GM18867 (cell line): ENCODE measurements around the gene CDC5L.
A peak's percentile ranks its signal among the peaks of the same experiment; 100 is the strongest.

Source experiments
- ATAC-seq: cut with Tn5 transposase; IDR thresholded peaks from one replicate; pipeline ENCODE4 v1.9.1; 2021; ENCODE audit warnings: mild to moderate bottlenecking, moderate library complexity; ENCODE audit not compliant: unreplicated experiment

CDC5L gene

DNA sequence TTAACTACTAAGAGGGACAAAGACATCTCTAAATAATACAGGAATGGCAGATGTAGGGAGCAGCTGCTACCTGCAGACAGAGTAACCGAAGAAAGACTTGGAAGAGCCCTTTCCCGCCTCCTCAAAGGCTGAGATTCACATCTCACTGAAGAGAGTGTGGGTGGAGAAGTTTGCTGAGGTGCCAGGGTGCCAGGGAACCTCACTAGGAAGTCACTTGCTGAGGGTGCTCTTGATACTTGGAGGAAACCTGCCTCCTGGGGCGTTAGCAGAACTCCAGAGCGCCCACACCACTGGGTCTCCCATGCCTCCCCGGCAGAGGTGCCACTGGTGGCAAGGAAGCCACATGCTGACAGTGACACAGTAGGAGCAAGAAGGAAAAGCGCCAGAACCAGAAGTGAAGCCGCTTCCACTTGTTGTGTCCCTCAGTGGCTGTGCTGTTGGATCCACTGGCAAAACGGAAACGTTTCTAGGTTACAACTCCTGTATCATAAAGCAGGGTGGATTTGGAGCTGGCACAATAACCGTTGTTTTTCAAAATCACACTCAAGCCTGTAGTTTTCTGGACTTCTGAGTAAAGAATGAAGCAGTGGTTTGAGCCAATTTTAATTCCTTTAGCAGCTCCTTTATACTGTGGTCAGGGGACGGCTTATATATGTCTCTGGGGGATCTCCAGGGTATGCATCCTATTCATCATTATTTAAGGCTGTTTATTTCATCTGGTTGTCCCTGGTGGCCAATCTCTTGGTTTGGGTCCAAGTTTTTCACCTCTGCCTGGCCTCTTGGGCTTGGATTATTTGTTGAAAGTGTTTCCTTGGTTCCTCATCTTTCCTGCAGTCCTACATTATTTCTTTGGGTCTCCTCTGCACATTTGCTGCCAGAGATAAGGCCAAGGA is 64.5 kb downstream of the CDC5L start:
- ATAC-seq, result no peak

DNA sequence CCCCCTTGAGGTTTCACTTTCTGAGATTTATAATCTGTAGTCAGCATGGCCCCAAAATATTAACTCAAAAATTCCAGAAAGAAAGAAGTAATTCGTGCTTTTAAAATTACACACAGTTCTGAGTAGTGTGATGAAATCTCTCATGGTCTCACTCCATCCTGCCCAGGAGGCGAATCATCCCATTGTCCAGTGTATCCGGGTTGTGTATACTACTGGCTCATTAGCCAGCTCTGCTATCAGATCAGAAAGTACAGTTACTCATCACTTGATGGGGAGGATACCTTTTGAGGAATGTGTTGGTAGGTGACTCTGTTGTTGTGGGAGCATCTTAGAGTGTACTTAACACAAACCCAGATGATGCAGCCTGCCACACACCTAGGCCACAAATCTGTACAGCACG is 65.2 kb downstream of the CDC5L start:
- no peak for ATAC-seq

DNA sequence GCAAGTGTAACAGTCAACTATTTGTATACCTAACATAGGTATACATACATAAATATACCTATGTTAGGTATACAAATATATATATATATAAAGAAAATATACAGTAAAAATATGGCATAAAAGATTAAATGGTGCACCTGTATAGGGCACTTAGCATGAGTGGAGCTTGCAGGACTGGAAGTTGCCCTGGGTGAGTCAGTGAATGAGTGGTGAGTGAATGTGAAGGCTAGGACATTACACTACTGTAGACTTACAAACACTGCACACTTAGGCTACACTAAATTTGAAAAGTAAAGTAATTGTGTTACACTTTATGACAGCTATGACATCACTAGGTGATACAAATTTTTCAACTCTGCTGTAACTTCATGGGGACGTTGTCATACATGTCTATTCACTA is 65.6 kb downstream of the CDC5L start:
- no peak for ATAC-seq

DNA sequence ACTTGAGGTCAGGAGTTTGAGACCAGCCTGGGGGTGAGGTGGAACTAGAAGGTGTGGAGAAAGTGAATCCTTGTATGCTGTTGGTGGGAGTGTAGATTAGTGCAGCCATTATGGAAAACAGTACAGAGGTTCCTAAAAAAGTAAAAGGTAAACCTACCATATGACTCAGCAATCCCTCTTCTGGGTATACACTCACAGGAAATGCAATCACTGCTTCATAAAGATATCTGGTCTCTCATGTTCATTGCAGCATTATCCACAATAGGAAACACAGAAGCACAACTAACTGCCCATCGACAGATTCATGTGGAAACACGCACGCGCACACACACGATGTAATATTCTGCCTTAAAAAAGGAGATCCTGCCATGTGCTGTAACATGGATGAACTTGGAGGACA is 66.7 kb downstream of the CDC5L start:
- ATAC-seq, result no peak

DNA sequence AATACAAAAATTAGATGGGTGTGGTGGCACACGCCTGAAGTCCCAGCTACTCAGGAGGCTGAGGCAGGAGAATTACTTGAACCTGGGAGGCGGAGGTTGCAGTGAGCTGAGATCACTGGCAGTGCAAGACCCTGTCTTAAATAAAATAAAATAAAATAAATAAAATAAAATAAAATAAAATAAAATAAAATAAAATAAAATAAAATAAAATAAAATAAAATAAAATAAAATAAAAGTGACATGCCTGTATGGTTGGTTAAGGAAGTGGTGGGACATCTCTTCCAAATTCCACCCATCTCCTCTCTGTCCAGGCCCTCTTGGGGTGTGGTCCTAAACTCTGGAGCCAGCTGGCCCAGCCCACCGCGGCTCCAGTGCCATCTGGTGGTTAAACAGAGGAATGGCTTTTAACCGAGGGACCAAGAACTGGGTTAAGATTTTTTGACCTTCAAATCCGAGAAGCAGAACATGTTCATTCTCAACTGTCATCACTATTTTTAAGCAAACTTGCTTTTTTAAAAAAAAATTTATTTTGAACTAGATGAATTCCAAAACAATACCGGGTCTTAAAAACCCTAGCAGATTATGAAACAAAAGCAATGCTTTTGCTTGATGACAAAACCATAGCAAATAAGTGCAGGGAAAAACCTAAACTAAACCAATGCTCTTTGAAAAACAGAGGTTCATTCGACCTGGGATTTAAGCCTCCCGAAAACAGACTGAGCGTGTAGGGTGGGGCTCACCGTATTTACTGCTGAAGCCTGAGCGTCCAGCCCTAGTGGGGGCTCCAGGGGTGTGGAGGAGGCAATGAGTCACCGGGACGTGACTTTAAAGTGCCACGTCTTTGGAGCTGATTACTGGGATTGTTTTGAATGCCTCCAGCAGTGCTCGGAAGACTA is 68.8 kb downstream of the CDC5L start:
- peak; percentile 67 for ATAC-seq

DNA sequence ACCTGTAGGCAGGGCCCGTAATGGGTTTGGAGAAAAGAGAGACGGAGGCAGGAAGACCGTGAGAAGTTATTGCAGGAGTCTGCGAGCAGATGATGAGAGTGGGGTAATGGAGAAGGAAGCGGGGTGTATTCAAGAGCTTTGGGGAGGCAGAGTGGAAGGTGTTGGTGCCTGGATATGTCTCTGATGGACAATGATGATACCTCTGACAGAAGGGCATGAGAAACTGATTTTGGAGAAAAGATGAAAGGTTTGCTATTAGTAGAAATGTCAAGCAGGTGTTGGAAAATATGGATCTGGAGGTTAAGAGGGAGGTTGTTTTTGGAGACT is 69.4 kb downstream of the CDC5L start:
- no peak for ATAC-seq

DNA sequence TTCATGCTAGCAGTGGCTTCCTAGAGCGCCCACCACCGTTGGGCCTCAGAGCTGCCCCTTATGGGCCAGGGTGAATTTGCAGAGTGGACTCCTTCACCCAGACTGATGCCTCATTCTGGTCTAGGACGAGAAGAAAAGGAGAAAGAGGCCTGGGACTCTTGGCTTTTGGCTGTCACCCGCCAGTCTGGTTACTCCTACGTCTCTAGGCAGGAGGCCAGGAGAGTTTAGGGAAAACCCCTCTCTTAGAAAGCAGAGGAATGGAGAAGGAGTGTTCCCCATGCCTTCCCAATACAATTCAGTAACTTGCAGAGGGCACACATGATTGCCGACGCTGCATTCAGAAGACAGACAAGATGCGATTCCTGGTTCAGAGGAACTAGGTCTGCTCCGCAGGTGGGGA is 70.1 kb downstream of the CDC5L start:
- no peak for ATAC-seq

DNA sequence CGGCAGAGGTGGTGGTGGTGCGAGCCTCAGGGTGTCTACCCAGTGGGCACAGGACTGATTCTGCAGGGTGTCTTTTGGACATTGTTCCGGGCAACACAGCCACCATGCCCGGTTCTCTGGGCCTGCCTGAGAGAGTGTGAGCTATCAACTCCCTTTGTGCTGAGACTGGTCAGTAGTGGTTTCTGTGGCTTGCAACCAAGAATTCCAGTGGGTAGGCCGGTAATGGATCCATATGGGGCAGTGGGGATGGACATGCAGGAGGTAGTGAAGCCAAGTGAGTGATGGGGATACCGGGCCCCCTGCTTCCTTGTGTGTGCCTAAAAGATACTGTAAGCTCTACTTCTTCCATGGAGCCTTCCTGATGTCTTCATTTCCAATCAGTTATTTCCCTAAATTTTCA is 71.0 kb downstream of the CDC5L start:
- ATAC-seq, result no peak

DNA sequence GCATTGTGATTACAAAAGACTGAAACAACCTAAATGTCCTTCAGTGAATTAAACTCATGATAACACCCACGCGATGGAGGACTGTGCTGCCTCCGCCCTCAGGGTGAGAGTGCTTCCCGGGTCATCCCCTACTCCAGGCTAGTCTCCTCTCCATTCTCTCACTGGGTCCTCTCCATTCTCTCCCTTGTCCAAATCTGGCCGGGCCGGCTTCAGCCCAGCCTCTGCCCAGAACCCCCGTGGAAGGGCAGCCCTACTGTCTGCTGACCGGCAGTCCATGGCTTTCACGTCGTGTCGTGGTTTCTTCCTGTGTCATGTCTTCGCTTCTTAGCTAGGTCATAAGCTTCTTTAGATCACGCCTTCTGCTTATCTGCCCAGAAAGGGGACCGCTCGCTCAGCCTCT is 74.8 kb downstream of the CDC5L start:
- ATAC-seq, result no peak

DNA sequence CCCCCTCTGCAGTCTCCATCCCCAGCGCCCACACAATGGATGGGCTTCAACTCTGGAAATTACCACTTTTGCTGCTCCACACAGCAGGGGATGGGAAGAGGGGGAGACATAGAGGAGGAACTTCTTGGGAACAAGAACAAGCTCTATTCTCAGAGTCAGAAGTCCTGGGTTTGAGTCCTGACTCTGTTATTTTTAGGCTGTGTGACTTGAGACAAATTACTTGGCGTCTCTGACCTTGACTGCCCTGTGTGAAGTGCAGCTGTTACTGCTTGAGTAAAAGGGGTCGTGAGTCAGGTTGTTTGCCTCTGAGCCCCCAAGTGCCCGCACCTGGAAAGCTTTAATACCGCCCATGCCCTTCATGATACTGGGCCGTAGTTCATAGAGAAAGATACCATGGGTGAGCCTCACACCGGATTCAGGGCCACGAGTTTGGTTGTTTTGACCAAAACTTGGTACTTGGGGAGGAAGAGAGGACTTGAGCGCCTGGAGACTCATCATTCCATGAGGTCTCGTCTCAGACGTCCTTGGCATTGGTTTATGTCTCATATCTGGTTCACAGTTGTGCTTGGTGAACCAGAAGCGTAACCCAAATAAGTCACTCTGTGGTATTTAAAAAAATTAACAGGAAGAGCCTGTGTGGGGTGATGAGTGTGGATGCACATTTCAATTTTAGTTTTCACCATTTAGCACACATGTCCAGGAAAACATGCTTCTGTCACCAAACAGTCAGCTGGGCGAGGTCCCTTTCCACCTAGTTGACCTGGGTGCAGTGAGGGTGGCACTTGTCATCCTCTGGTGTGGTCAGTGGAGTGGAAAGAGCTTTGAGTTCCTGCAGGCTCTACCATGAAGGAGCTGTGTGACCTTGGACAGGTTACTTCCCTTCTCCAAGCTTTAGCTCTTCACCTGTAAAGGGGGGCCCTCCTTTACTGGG is 75.6 kb downstream of the CDC5L start:
- ATAC-seq, result no peak

DNA sequence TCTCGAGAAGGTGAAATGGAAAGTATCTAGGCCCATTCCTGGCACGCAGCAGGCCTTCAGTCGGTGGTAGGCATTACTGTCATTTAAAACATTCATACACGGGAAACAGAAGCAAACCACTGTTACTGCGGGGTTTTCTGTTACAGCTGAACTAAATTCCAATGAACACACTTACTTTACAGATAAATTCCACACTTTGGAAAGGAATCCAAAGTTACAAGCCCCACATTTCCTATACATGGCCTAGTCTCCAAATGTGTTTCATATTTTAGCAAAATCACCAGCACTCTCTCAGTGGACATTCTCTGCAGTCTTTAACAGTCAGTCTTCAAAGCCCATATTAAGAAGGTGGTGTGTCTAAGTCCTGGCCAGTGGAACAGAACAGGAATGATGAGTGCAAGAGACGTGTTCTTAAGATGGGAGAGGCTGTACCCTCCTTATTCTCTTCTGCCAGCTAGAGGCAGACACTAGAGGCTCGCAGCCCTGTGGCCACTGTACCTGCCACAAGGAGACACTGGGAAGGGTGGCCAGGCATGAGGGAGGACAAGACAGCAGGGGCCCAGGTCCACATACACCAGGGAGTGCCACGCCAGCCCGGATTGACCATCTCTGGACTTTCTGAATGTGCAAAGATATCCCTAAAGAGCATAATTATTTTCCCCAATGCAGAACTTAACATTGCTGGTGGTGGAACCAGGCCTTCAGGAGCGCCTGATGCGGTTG is 76.4 kb downstream of the CDC5L start:
- no peak for ATAC-seq

DNA sequence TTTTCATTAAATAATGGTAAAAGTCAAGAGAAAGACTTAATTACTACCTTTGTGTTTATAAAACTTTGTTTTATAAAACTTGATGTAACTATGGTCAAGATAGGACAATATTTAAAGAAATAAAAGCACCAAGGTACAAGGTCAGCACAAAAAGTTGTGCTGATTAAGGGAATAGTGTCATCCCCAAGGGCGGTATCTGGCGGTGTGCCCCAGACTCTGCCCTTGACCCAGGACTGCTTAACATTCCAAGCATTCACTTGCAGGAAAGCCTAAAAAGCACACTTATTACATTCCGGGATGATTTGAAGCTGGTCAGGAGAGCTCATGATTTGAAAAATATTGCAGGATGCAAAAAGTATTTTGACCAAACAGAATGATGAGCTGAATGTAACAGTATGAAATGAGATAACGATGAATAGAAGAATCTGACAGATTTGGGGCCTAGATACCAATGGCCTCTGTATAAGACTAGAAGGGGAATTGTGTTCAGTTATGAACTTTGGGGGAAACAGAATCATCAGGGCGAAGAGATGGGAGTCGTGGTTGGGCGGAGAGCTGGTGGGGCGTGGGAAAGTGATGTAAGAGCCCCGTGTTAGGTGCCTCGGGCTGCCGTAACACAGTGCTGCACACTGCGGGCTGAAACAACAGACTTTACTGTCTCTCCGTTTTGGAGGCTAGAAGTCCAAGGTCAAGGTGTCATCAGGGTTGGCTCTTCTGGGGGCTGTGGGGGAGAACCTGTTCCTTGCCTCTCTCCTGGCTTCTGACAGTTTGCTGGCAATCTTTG is 77.2 kb downstream of the CDC5L start:
- no peak for ATAC-seq

DNA sequence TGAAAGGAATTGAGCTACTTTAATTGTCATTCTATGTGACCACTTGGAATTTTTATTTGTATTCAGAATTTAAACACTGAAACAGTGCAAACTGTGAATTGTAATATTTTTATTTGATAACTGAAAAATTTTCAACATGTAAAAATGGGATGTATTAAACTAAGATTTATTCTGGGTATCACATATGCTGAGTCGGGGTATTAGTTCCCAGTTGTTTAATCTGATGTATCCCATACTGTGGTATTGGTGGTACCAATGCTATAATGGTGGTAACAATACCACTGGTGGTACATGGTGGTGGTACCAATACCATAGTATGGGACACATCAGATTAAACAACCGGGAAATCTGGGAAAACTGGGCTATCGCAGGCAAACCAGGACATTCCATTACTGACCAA is 79.4 kb downstream of the CDC5L start:
- no peak for ATAC-seq

DNA sequence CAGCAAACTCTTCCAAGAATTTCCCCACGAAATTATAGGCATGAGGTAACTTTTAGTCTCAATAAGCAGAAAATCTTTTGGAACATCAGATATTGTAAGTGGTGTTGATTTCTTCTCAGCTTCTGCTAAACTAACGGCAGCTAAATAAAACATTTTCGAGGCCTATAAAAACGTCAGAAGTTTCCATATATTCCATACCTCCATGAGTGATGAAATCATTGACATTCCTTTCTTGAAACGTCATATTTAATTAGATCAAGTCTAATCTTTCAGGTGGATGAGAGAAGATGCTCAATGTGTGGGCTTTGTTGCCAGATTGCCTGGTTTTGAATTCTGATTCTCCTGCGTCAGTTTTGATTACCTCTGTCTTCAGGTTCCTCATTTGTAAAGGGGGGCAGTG is 81.3 kb downstream of the CDC5L start:
- no peak for ATAC-seq

DNA sequence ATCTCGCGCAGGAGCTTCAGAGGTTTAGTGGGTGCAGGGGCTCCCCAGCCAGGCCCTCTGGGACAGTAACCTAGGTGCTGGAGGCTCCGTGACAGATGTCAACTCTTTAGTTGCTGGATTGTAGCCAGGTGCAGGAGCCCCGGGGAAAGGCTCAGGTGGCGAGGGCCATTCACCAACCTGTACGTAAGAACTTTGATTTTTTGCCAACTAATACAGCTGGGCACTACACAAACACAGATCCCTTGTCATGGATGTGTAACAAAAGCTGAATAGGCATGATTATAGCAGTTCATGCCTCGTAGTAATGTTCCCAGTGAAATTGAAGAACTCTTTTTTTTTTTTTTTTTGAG is 82.6 kb downstream of the CDC5L start:
- no peak for ATAC-seq

DNA sequence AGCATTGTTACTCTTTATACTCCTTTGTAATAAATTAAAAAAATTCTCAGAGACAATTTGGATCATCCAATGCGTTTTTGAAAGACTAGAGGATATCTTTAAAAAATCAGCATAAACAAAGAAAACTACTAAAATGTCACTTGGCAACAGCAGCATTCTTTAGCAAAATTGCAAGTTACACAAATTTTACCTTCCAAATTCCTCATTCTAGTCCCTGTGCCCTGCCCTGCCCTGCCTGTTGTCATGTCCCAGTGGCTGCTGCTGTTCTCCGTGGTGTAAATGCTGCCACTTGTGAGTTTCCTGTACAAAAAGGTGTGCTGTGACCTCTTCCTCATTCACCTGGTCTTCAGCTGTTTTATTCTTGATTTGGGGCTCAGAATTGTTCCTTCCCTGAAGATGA is 83.2 kb downstream of the CDC5L start:
- no peak for ATAC-seq

DNA sequence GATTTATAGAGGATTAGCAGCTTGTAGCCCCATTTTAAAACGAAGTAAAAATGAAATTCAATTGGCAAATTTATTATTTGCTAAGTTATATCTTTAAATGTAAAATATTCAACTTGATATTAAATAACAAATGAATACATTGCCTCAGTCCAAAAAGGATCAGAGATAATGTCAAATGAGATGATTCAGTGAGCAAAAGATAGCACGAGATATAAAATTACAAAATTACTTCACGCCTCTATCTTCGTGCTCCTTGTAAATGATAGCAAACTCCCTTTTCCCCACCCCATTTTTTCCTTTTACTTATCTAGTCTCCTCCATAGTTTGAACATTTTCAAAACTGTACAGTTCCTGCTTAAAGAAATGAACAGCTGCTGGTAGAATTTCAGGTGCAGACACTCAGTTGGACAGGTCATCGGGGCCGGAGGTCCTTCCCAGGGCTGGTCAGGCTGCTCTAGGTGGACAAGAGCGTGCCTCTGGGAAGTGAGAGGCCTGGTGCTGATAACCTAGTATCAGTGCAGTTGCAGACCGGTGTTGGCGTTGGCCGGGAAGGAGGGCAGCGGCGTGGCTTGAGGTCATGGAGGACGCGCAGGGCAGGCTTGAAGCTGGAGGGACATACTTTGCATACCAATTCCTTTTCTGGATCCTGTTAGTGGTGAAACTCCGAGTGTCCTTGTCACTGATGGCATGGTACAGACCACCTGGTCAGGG is 83.9 kb downstream of the CDC5L start:
- no peak for ATAC-seq

DNA sequence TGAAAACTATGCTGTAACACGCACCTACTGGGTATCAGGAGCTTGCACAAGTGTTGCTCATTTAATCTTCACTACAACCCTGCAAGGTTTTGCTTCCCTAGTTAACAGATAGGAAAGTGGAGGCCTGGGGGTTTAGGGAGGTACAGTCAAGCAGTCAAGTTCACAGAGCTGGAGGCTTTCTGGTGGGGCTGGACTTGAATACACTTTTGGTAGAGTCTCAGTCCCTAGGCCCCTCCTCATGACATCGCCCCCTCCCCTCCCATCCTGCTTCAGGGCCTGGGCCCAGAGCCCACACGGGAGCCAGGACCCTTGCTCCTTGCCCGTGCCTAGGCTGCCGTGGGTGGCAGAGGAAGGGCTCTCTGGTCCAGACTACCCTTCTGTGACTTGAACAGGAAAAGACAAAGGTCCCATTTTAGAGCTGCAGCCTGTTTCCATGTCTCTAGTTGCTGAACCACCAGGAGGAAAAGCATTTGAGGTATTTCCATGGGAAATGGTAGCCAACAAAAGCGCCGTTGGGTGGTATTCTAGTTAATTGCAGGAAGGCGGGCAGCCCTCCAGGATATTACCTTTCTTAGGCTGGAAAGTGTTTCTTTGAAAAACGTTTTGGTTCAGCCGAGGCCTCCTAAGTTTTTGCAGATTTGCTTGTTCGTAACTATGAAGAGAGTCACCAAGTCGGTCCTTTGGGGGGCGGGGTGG is 84.9 kb downstream of the CDC5L start:
- ATAC-seq, result no peak
